ENCODE data around the gene MIA2. TPM values are rescaled to one million over a fixed set of nuclear protein-coding genes. Genes with fewer than 3 reads are reported as not detected.

MIA2 gene
- total RNA-seq, 1 experiment from 2014 or later: 11.8 TPM

- peak; percentile 0; the same call in 1 of the 2 replicates for ATAC-seq
- Histone ChIP-seq H3K4me2 (ENCODE audit: low read length) (peak overlapping the region; percentile 94), H3F3A (ENCODE audit: low read length, unreplicated experiment) (no peaks in the 10 kb centered on the region), H3K4me1 (ENCODE audit: insufficient read depth, low read length) (peaks cover 34% of the 10 kb centered on the region), H3K79me2 (ENCODE audit: low read length) (peaks cover 42% of the 10 kb centered on the region), H3K9ac (ENCODE audit: low read length) (peak overlapping the region; percentile 98), H2AFZ (ENCODE audit: low read length) (peak overlapping the region; percentile 72), H4K20me1 (ENCODE audit: low read length) (peaks cover 10% of the 10 kb centered on the region; the same call in 1 of the 2 replicates), H3K9me3 (ENCODE audit: low read length) (no peaks in the 10 kb centered on the region), H3K36me3 (ENCODE audit: low read depth, low read length) (no peaks in the 10 kb centered on the region), H3K27ac (ENCODE audit: low read length) (no peak overlapping the region), H3K27me3 (ENCODE audit: low read length) (no peaks in the 10 kb centered on the region), H3K9me2 (replicated peaks; ENCODE audit: low read length) (no peaks in the 10 kb centered on the region), H3K4me3 (ENCODE audit: low read length) (peak overlapping the region; percentile 95)
- TSS peak; percentile 38 for BruUV-seq (replicated peaks)
- TF ChIP-seq CTCF (conservative IDR thresholded peaks at IDR 0.05; ENCODE audit: low read depth, low read length): no peak
- no peak for TF ChIP-seq EZH2phosphoT487 (IDR thresholded peaks at IDR 0.05; ENCODE audit: borderline replicate concordance, low read length)
- TF ChIP-seq EZH2 (IDR thresholded peaks at IDR 0.05; ENCODE audit: low read length, unreplicated experiment): no peak
- no peak for DNase-seq
- CTCF ChIA-PET: no interaction called here
- intact Hi-C loops (cut with micrococcal nuclease): no loop called here
- POLR2A ChIA-PET (ENCODE audit: unreplicated experiment): interaction anchor here (0.6 to 0.7 kb wide), 2 partner anchors 24 to 1531 kb away, joined by 4 to 5 read pairs; no protein-coding TSS in a partner anchor
These were observed 197.2 kb downstream of the MIA2 start for GRCh38 chr14:39430762-39431415.

GRCh38 chr14:39431416-39432178, 197.9 kb downstream of the MIA2 start:
- peak; percentile 40 for DNase-seq
- CTCF ChIA-PET: interaction anchor here (0.6 kb wide), 1 partner anchor 65 kb away, joined by 5 read pairs; no protein-coding TSS in a partner anchor

More at GRCh38 chr14:39431416-39432178, 197.9 kb downstream of the MIA2 start:
- peak overlapping the region; percentile 96 for H3K27ac ChIP-seq (ENCODE audit: low read length)
- H3K79me2 ChIP-seq (ENCODE audit: low read length): peaks cover 38% of the 10 kb centered on the region
- TF ChIP-seq EZH2 (IDR thresholded peaks at IDR 0.05; ENCODE audit: low read length, unreplicated experiment) (no peak), EZH2phosphoT487 (IDR thresholded peaks at IDR 0.05; ENCODE audit: borderline replicate concordance, low read length) (no peak), CTCF (conservative IDR thresholded peaks at IDR 0.05; ENCODE audit: low read depth, low read length) (no peak)
- no peaks in the 10 kb centered on the region for H3K36me3 ChIP-seq (ENCODE audit: low read depth, low read length)
- no peaks in the 10 kb centered on the region for H3K27me3 ChIP-seq (ENCODE audit: low read length)
- H2AFZ ChIP-seq (ENCODE audit: low read length): peak overlapping the region; percentile 98
- BruUV-seq (replicated peaks): no TSS peak
- peaks cover 10% of the 10 kb centered on the region; the same call in 1 of the 2 replicates for H4K20me1 ChIP-seq (ENCODE audit: low read length)
- peak overlapping the region; percentile 95 for H3K4me3 ChIP-seq (ENCODE audit: low read length)
- POLR2A ChIA-PET (ENCODE audit: unreplicated experiment): interaction anchor here (0.6 to 1.4 kb wide), 3 partner anchors 35 to 328 kb away, joined by 3 to 5 read pairs (median 3); partner anchors contain the start of gene SEC23A
- H3F3A ChIP-seq (ENCODE audit: low read length, unreplicated experiment): no peaks in the 10 kb centered on the region
- H3K9me3 ChIP-seq (ENCODE audit: low read length): no peaks in the 10 kb centered on the region
- H3K4me2 ChIP-seq (ENCODE audit: low read length): peak overlapping the region; percentile 94
- peak; percentile 16 for ATAC-seq
- peaks cover 29% of the 10 kb centered on the region for H3K4me1 ChIP-seq (ENCODE audit: insufficient read depth, low read length)
- intact Hi-C loops (cut with micrococcal nuclease): loop anchor here (1.0 to 2.0 kb wide), 2 partner anchors 164 to 329 kb away; partner anchors contain the start of gene SEC23A
- H3K9ac ChIP-seq (ENCODE audit: low read length): peak overlapping the region; percentile 98
- H3K9me2 ChIP-seq (replicated peaks; ENCODE audit: low read length): no peaks in the 10 kb centered on the region

Data from PC-3 (cell line).